DND-41 (cell line): Measurements from ENCODE around the gene CCDC148.

Experiments
- ATAC-seq: fragments of 200-7000 bp; cut with Tn5 transposase; 3 replicates; pipeline ENCODE4 v1.9.1; 2021; ENCODE audit warnings: low read depth; ENCODE audit not compliant: insufficient read depth
- DNase-seq: peaks from one replicate; pipeline ENCODE4 v3.0.0-alpha.2; 2020
- H2AFZ ChIP-seq: 2 replicates; pipeline ENCODE4 v1.6.0; 2012; ENCODE audit warnings: low read depth, low read length
- H3K27ac ChIP-seq: 2 replicates; pipeline ENCODE4 v1.5.1; 2012; ENCODE audit warnings: low read length, inconsistent platforms
- H3K27me3 ChIP-seq: fragments of 200-600 bp; sonication (generic); 2 replicates; pipeline ENCODE4 v1.6.0; 2012; ENCODE audit warnings: low read length, mild to moderate bottlenecking, inconsistent platforms; ENCODE audit not compliant: insufficient read depth, poor library complexity
- H3K36me3 ChIP-seq: 2 replicates; pipeline ENCODE4 v1.5.1; 2012; ENCODE audit warnings: low read length, inconsistent platforms; ENCODE audit not compliant: insufficient read depth
- H3K4me1 ChIP-seq: 2 replicates; pipeline ENCODE4 v1.5.1; 2012; ENCODE audit warnings: mild to moderate bottlenecking, low read length; ENCODE audit not compliant: insufficient read depth
- H3K4me2 ChIP-seq: 2 replicates; pipeline ENCODE4 v1.6.0; 2012; ENCODE audit warnings: mild to moderate bottlenecking, moderate library complexity, low read length, inconsistent platforms; ENCODE audit not compliant: insufficient read depth
- H3K4me3 ChIP-seq, 2 experiments: fragments of 200-600 bp in 1 of 2; shearing (Covaris generic) in 1 of 2; 2 replicates each; pipeline ENCODE4 v1.5.1; 2012 to 2016; ENCODE audit warnings: inconsistent platforms in 2 of 2, low read length in 2 of 2, mild to moderate bottlenecking in 2 of 2, low read depth in 1 of 2, moderate library complexity in 1 of 2
- H3K79me2 ChIP-seq: 2 replicates; pipeline ENCODE4 v1.6.0; 2012; ENCODE audit warnings: low read length, inconsistent platforms; ENCODE audit not compliant: insufficient read depth
- H3K9ac ChIP-seq: 2 replicates; pipeline ENCODE4 v1.6.0; 2012; ENCODE audit warnings: low read depth, mild to moderate bottlenecking, inconsistent platforms, low read length, moderate library complexity
- H3K9me3 ChIP-seq: 2 replicates; pipeline ENCODE4 v1.5.1; 2012; ENCODE audit warnings: low read length, moderate library complexity, mild to moderate bottlenecking, inconsistent platforms; ENCODE audit not compliant: insufficient read depth, severe bottlenecking
- H4K20me1 ChIP-seq: 2 replicates; pipeline ENCODE4 v1.6.0; 2012; ENCODE audit warnings: low read length; ENCODE audit not compliant: insufficient read depth
- CTCF ChIP-seq: IDR thresholded peaks from 2 replicates; pipeline ENCODE4 v1.5.1; 2012; ENCODE audit warnings: borderline replicate concordance, low read length, moderate library complexity, mild to moderate bottlenecking; ENCODE audit not compliant: poor library complexity, severe bottlenecking; ENCODE audit errors: extremely low read depth
- EZH2 ChIP-seq: IDR thresholded peaks from 3 replicates; pipeline ENCODE4 v1.6.1; 2012; ENCODE audit warnings: borderline replicate concordance, low read depth, mild to moderate bottlenecking, moderate library complexity, low read length, inconsistent platforms; ENCODE audit not compliant: severe bottlenecking

Gene CCDC148

DNA sequence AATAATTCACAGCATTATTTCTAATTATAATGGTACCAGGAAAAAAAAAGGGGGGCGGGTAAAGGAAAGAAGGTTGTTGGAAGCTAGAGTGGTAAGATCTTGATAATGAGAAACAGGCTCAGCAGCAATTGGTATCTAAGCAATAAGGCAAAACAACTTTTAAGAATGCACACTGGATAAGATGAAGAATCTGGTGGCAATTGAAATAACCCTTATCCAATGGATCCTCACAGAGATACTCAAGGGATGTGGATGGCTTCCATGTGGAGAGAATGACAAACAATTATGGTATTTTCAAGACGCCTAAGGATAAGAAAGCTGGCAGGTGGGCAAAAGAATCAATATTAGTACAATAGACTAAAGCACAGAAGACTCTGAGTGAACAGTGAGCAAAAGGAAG is 201.3 kb downstream of the CCDC148 start:
- H3K4me1 ChIP-seq: no peaks in the 10 kb centered on the region
- H4K20me1 ChIP-seq: no peaks in the 10 kb centered on the region
- H3K4me3 ChIP-seq: no peak overlapping the region
- no peaks in the 10 kb centered on the region for H3K36me3 ChIP-seq
- H3K27ac ChIP-seq: no peak overlapping the region
- no peaks in the 10 kb centered on the region for H3K79me2 ChIP-seq
- H3K9ac ChIP-seq: no peak overlapping the region
- no peak for DNase-seq
- H3K9me3 ChIP-seq: no peaks in the 10 kb centered on the region
- no peak for ATAC-seq
- H2AFZ ChIP-seq: no peak overlapping the region
- no peaks in the 10 kb centered on the region for H3K27me3 ChIP-seq
- no peak overlapping the region for H3K4me2 ChIP-seq
- no peak for TF ChIP-seq CTCF
- TF ChIP-seq EZH2: no peak

- no peaks in the 10 kb centered on the region for H3K36me3 ChIP-seq
- no peaks in the 10 kb centered on the region for H3K79me2 ChIP-seq
- no peaks in the 10 kb centered on the region for H3K9me3 ChIP-seq
- H3K27ac ChIP-seq: no peak overlapping the region
- H3K4me3 ChIP-seq: no peak overlapping the region
- H3K4me2 ChIP-seq: no peak overlapping the region
- H3K4me1 ChIP-seq: no peaks in the 10 kb centered on the region
- no peak overlapping the region for H3K9ac ChIP-seq
- no peak for TF ChIP-seq CTCF
- no peak for TF ChIP-seq EZH2
- H2AFZ ChIP-seq: no peak overlapping the region
- ATAC-seq: no peak
- no peaks in the 10 kb centered on the region for H4K20me1 ChIP-seq
- no peak for DNase-seq
- no peaks in the 10 kb centered on the region for H3K27me3 ChIP-seq
Observed at GRCh38 chr2:158253170-158253569, 203.4 kb downstream of the CCDC148 start.

GRCh38 chr2:158251356-158251755 is 205.2 kb downstream of the CCDC148 start:
- no peak overlapping the region for H3K27ac ChIP-seq
- H3K27me3 ChIP-seq: no peaks in the 10 kb centered on the region
- no peak for TF ChIP-seq CTCF
- no peak for TF ChIP-seq EZH2
- no peaks in the 10 kb centered on the region for H3K36me3 ChIP-seq
- no peaks in the 10 kb centered on the region for H4K20me1 ChIP-seq
- H3K4me1 ChIP-seq: no peaks in the 10 kb centered on the region
- no peak overlapping the region for H3K9ac ChIP-seq
- H3K4me2 ChIP-seq: no peak overlapping the region
- no peak overlapping the region for H2AFZ ChIP-seq
- H3K79me2 ChIP-seq: no peaks in the 10 kb centered on the region
- DNase-seq (no peak), ATAC-seq (no peak)
- H3K4me3 ChIP-seq: no peak overlapping the region
- no peaks in the 10 kb centered on the region for H3K9me3 ChIP-seq

DNA sequence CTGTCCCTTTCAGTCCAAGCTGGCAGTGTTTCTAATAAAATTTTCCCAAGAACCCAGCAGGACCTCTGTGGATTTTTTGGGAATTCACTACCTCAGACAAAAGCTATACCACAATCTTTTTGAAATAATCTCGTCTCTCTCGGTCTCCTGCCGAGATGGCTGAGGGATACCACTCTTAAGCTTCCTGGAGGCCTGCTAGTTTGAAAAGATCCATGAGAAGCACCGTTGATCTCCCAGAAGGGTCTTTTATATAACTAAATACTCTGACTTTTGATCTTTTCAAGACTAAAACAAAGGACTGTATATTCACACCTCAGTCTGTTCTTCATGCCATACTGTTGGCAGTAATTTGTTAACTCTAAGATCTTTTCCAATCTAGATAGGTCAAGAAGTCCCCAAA is 213.2 kb downstream of the CCDC148 start:
- Histone ChIP-seq H4K20me1 (no peaks in the 10 kb centered on the region), H3K36me3 (no peaks in the 10 kb centered on the region), H3K4me2 (no peak overlapping the region), H3K4me1 (no peaks in the 10 kb centered on the region), H3K27ac (no peak overlapping the region), H3K79me2 (no peaks in the 10 kb centered on the region), H3K9me3 (no peaks in the 10 kb centered on the region), H3K4me3 (no peak overlapping the region), H2AFZ (no peak overlapping the region), H3K27me3 (no peaks in the 10 kb centered on the region), H3K9ac (no peak overlapping the region)
- DNase-seq (no peak), ATAC-seq (no peak)
- TF ChIP-seq CTCF: no peak
- TF ChIP-seq EZH2: no peak
